ENCODE results near the gene BAZ2B. TPM values are rescaled to one million over a fixed set of nuclear protein-coding genes. Genes with fewer than 3 reads are reported as not detected.
A peak's percentile ranks its signal among the peaks of the same experiment; 100 is the strongest.

The BAZ2B gene
- polyA plus RNA-seq (2013, experiment 1 of 2) = 17.1 TPM
- 15.5 TPM for polyA plus RNA-seq (2013, experiment 2 of 2)

DNA sequence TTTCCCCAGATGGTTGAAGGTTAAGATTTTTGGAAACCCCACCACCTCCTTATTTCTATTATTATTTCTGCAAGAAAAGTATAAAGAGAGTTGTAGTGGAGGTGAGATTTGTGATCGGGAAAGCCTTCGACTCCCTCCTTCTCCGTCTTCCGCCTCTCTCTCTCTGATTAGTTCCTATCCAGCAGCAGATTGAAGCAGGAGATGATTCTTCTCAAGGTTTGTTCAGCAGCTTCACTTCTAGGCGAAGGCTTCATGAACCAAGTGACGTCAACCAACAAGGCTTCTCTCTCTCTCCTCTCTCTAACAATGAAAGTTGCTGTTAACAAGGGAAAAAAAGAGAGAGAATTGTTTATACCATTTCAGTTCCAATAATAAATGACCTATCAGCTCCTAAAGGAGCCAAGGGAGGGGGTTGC, at the start of gene BAZ2B:
BAZ2B (minus strand) TSS at position 263 of the 416 bp plus-strand sequence. CDS start 137,829 bp downstream, outside the sequence.
- peaks cover 59% of the 10 kb centered on the region for H3K4me1 ChIP-seq (ENCODE audit: insufficient read depth, low read length)
- peak within 1 kb of the TSS; percentile 93 for H3K4me3 ChIP-seq (ENCODE audit: low read length)
- no peaks in the 10 kb centered on the region for H3K27me3 ChIP-seq (ENCODE audit: insufficient read depth, low read length)
- no peaks in the 10 kb centered on the region for H3K36me3 ChIP-seq (ENCODE audit: insufficient read depth, low read length)
- H3K9ac ChIP-seq (ENCODE audit: low read depth, low read length) = peak within 1 kb of the TSS; percentile 97
- peak within 1 kb of the TSS; percentile 98 for H3K27ac ChIP-seq (ENCODE audit: low read depth, low read length)
- WGBS = 0% methylated on average over 6 of the region's 6 CpGs
- H3K9me3 ChIP-seq (ENCODE audit: insufficient read depth, low read depth, low read length) = no peaks in the 10 kb centered on the region

DNA sequence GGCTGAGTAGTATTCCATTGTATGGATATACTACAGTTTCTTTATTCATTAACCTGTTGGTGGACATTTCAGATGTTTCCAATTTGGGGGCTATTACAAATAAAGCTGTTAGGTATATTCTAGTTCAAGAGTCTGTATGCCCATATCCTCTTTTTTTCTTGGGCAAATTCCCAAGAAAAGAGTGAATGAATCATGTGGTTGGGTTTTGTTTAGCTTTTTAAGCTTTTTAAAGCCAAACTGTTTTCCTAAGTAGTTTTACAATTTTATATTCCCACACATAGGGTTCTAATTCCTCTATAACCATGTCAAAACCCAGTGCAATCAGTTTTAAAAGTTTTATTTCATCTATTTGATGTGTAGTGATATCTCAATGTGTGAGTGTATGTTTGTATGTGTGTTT, 44.9 kb upstream of the BAZ2B start:
- Histone ChIP-seq H3K4me1 (ENCODE audit: insufficient read depth, low read length) (no peaks in the 10 kb centered on the region), H3K27me3 (ENCODE audit: insufficient read depth, low read length) (no peaks in the 10 kb centered on the region), H3K36me3 (ENCODE audit: insufficient read depth, low read length) (no peaks in the 10 kb centered on the region), H3K4me3 (ENCODE audit: low read length) (no peak overlapping the region), H3K9ac (ENCODE audit: low read depth, low read length) (no peak overlapping the region), H3K9me3 (ENCODE audit: insufficient read depth, low read depth, low read length) (0 out of 2 replicates have a peak, but pooled peaks cover 4% of the 10 kb centered on the region), H3K27ac (ENCODE audit: low read depth, low read length) (no peak overlapping the region)

GRCh38 chr2:159658881-159659873, 42.8 kb upstream of the BAZ2B start:
- Histone ChIP-seq H3K27ac (ENCODE audit: low read depth, low read length) (no peak overlapping the region), H3K27me3 (ENCODE audit: insufficient read depth, low read length) (no peaks in the 10 kb centered on the region), H3K9ac (ENCODE audit: low read depth, low read length) (no peak overlapping the region), H3K4me1 (ENCODE audit: insufficient read depth, low read length) (no peaks in the 10 kb centered on the region), H3K9me3 (ENCODE audit: insufficient read depth, low read depth, low read length) (no peaks in the 10 kb centered on the region), H3K4me3 (ENCODE audit: low read length) (no peak overlapping the region), H3K36me3 (ENCODE audit: insufficient read depth, low read length) (no peaks in the 10 kb centered on the region)
- WGBS = 91% methylated on average over 4 of the region's 6 CpGs

- no peaks in the 10 kb centered on the region for H3K9me3 ChIP-seq (ENCODE audit: insufficient read depth, low read depth, low read length)
- H3K36me3 ChIP-seq (ENCODE audit: insufficient read depth, low read length) = no peaks in the 10 kb centered on the region
- H3K9ac ChIP-seq (ENCODE audit: low read depth, low read length) = no peak overlapping the region
- no peaks in the 10 kb centered on the region for H3K27me3 ChIP-seq (ENCODE audit: insufficient read depth, low read length)
- H3K4me3 ChIP-seq (ENCODE audit: low read length) = no peak overlapping the region
- H3K27ac ChIP-seq (ENCODE audit: low read depth, low read length) = no peak overlapping the region
- WGBS = 95% methylated on average over 2 of the region's 2 CpGs
- no peaks in the 10 kb centered on the region for H3K4me1 ChIP-seq (ENCODE audit: insufficient read depth, low read length)
Observed at GRCh38 chr2:159653962-159654361, 37.6 kb upstream of the BAZ2B start.

DNA sequence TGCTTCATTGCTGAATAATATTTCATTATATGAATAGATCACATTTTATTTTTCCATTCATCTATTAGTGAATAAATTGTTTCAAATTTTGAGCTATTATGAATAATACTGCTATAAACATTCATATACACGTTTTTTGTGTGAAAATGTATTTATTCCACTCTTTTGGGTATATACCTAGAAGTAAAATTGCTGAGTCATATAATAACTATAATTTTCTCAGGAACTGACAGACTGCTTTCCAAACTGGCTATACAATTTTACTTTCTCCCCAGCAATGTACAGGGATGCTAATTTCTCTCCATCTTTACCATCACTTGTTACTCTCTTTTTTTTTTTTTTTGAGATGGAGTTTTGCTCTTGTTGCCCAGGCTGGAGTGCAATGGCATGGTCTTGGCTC, 35.5 kb upstream of the BAZ2B start:
- Histone ChIP-seq H3K4me3 (ENCODE audit: low read length) (no peak overlapping the region), H3K9me3 (ENCODE audit: insufficient read depth, low read depth, low read length) (no peaks in the 10 kb centered on the region), H3K9ac (ENCODE audit: low read depth, low read length) (no peak overlapping the region), H3K36me3 (ENCODE audit: insufficient read depth, low read length) (no peaks in the 10 kb centered on the region), H3K4me1 (ENCODE audit: insufficient read depth, low read length) (no peaks in the 10 kb centered on the region), H3K27me3 (ENCODE audit: insufficient read depth, low read length) (no peaks in the 10 kb centered on the region), H3K27ac (ENCODE audit: low read depth, low read length) (no peak overlapping the region)
- WGBS = no CpG with 5 or more reads among the region's 1 CpG

GRCh38 chr2:159650574-159650973, 34.2 kb upstream of the BAZ2B start:
- Histone ChIP-seq H3K27ac (ENCODE audit: low read depth, low read length) (no peak overlapping the region), H3K27me3 (ENCODE audit: insufficient read depth, low read length) (no peaks in the 10 kb centered on the region), H3K4me1 (ENCODE audit: insufficient read depth, low read length) (no peaks in the 10 kb centered on the region), H3K9me3 (ENCODE audit: insufficient read depth, low read depth, low read length) (peaks cover under 1% of the 10 kb centered on the region; the same call in 1 of the 2 replicates), H3K36me3 (ENCODE audit: insufficient read depth, low read length) (no peaks in the 10 kb centered on the region), H3K4me3 (ENCODE audit: low read length) (no peak overlapping the region), H3K9ac (ENCODE audit: low read depth, low read length) (no peak overlapping the region)

- no peak overlapping the region for H3K9ac ChIP-seq (ENCODE audit: low read depth, low read length)
Observed at GRCh38 chr2:159648643-159649042, 32.3 kb upstream of the BAZ2B start.

DNA sequence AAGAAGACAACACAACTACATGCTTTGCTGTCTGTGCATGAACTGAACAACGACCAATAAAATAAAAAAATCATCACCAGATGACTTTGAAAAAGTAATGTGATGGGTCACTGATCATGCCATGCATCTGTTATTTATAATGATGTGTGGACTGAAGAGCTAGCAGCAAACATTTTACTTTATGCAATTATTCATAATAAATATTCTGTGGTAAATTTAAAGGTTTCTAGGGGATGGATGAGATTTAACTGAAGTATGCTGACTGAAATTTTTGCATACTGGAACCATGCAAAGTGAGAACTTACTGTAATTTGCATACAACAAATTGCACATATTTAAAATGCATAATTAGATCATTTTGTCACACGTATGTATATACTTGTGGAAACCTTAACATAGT, 31.3 kb upstream of the BAZ2B start:
- no CpG with 5 or more reads among the region's 2 CpGs for WGBS

More at GRCh38 chr2:159648643-159649042, 32.3 kb upstream of the BAZ2B start:
- Histone ChIP-seq H3K4me1 (ENCODE audit: insufficient read depth, low read length) (no peaks in the 10 kb centered on the region), H3K4me3 (ENCODE audit: low read length) (no peak overlapping the region), H3K27me3 (ENCODE audit: insufficient read depth, low read length) (no peaks in the 10 kb centered on the region), H3K36me3 (ENCODE audit: insufficient read depth, low read length) (no peaks in the 10 kb centered on the region), H3K9me3 (ENCODE audit: insufficient read depth, low read depth, low read length) (peaks cover 7% of the 10 kb centered on the region), H3K27ac (ENCODE audit: low read depth, low read length) (no peak overlapping the region)
- WGBS = no CpG with 5 or more reads among the region's 2 CpGs

DNA sequence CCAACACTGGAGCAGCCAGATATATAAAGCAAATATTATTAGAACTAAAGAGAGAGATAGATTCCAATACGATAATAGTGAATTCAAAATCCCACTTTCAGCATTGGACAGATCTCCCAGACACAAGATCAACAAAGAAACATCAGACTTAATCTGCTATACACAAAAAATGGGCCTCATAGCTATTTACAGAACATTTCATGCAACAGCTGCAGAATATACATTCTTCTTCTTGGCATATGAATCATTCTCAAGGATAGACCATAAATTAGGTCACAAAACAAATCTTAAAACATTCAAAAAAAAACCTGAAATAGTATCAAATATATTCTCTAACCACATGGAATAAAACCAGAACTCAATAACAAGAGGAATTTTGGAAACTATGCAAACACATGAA, 23.8 kb upstream of the BAZ2B start:
- 100% methylated on average over 1 of the region's 1 CpG for WGBS
- H3K27ac ChIP-seq (ENCODE audit: low read depth, low read length) = no peak overlapping the region

More for the DNA sequence above, 31.3 kb upstream of the BAZ2B start:
- Histone ChIP-seq H3K4me3 (ENCODE audit: low read length) (no peak overlapping the region), H3K27ac (ENCODE audit: low read depth, low read length) (no peak overlapping the region), H3K36me3 (ENCODE audit: insufficient read depth, low read length) (no peaks in the 10 kb centered on the region), H3K27me3 (ENCODE audit: insufficient read depth, low read length) (no peaks in the 10 kb centered on the region), H3K9me3 (ENCODE audit: insufficient read depth, low read depth, low read length) (peaks cover 7% of the 10 kb centered on the region), H3K9ac (ENCODE audit: low read depth, low read length) (no peak overlapping the region), H3K4me1 (ENCODE audit: insufficient read depth, low read length) (no peaks in the 10 kb centered on the region)

DNA sequence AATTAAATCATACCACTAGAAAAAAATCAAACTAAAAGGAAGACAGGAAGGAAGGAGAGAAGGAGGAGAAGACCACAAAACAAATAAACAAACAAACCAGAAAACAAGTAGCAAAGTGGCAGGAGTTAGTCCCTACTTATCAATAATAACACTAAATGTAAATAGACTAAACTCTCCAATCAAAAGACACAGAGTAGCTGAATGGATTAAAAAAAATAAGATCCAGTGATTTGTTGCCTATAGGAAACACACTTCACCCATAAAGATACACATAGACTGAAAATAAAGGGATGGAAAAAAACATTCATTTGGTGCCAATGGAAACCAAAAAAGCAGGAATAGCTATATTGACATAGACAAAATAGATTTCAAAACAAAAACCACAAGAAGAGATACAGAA, 23.4 kb upstream of the BAZ2B start:
- H3K9ac ChIP-seq (ENCODE audit: low read depth, low read length) = no peak overlapping the region
- peaks cover 6% of the 10 kb centered on the region for H3K4me1 ChIP-seq (ENCODE audit: insufficient read depth, low read length)
- H3K27ac ChIP-seq (ENCODE audit: low read depth, low read length) = no peak overlapping the region
- H3K27me3 ChIP-seq (ENCODE audit: insufficient read depth, low read length) = no peaks in the 10 kb centered on the region
- H3K36me3 ChIP-seq (ENCODE audit: insufficient read depth, low read length) = no peaks in the 10 kb centered on the region
- no peak overlapping the region for H3K4me3 ChIP-seq (ENCODE audit: low read length)
- peaks cover 4% of the 10 kb centered on the region; the same call in 1 of the 2 replicates for H3K9me3 ChIP-seq (ENCODE audit: insufficient read depth, low read depth, low read length)

More for the DNA sequence above, 23.8 kb upstream of the BAZ2B start:
- H3K9ac ChIP-seq (ENCODE audit: low read depth, low read length) = no peak overlapping the region
- H3K4me3 ChIP-seq (ENCODE audit: low read length) = no peak overlapping the region
- H3K9me3 ChIP-seq (ENCODE audit: insufficient read depth, low read depth, low read length) = peaks cover 4% of the 10 kb centered on the region; the same call in 1 of the 2 replicates
- no peaks in the 10 kb centered on the region for H3K36me3 ChIP-seq (ENCODE audit: insufficient read depth, low read length)
- H3K27me3 ChIP-seq (ENCODE audit: insufficient read depth, low read length) = no peaks in the 10 kb centered on the region
- H3K4me1 ChIP-seq (ENCODE audit: insufficient read depth, low read length) = peaks cover 2% of the 10 kb centered on the region; the same call in 1 of the 2 replicates

GRCh38 chr2:159639071-159639470, 22.7 kb upstream of the BAZ2B start:
- Histone ChIP-seq H3K9me3 (ENCODE audit: insufficient read depth, low read depth, low read length) (peaks cover 1% of the 10 kb centered on the region; the same call in 1 of the 2 replicates), H3K4me3 (ENCODE audit: low read length) (no peak overlapping the region), H3K9ac (ENCODE audit: low read depth, low read length) (no peak overlapping the region), H3K36me3 (ENCODE audit: insufficient read depth, low read length) (no peaks in the 10 kb centered on the region), H3K27ac (ENCODE audit: low read depth, low read length) (no peak overlapping the region), H3K27me3 (ENCODE audit: insufficient read depth, low read length) (no peaks in the 10 kb centered on the region), H3K4me1 (ENCODE audit: insufficient read depth, low read length) (peaks cover 13% of the 10 kb centered on the region)
- WGBS = 88% methylated on average over 1 of the region's 1 CpG
